Measurements from ENCODE around the gene ARX.

ARX gene

GRCh38 chrX:24963823-24964222 is 51.9 kb downstream of the ARX start:
- Histone ChIP-seq H2AFZ (ENCODE audit: low read length) (no peak overlapping the region), H4K20me1 (ENCODE audit: insufficient read depth, low read length) (no peaks in the 10 kb centered on the region), H3K9ac (ENCODE audit: low read length) (no peak overlapping the region), H3K4me3 (ENCODE audit: low read depth, low read length, poor library complexity, severe bottlenecking) (no peak overlapping the region), H3F3A (ENCODE audit: insufficient read depth, low read length) (no peaks in the 10 kb centered on the region), H3K27me3 (ENCODE audit: insufficient read depth, low read length) (no peaks in the 10 kb centered on the region), H3K9me3 (ENCODE audit: low read length) (no peaks in the 10 kb centered on the region), H3K36me3 (ENCODE audit: insufficient read depth, low read length) (no peaks in the 10 kb centered on the region), H3K9me2 (ENCODE audit: low read depth, low read length) (no peaks in the 10 kb centered on the region), H3K27ac (ENCODE audit: low read depth, low read length, poor library complexity, severe bottlenecking) (no peak overlapping the region), H3K4me1 (ENCODE audit: insufficient read depth, low read length, severe bottlenecking) (no peaks in the 10 kb centered on the region), H3K79me2 (ENCODE audit: insufficient read depth, low read length) (no peaks in the 10 kb centered on the region), H3K4me2 (ENCODE audit: low read length) (no peak overlapping the region)
- TF ChIP-seq, protein P1, sequence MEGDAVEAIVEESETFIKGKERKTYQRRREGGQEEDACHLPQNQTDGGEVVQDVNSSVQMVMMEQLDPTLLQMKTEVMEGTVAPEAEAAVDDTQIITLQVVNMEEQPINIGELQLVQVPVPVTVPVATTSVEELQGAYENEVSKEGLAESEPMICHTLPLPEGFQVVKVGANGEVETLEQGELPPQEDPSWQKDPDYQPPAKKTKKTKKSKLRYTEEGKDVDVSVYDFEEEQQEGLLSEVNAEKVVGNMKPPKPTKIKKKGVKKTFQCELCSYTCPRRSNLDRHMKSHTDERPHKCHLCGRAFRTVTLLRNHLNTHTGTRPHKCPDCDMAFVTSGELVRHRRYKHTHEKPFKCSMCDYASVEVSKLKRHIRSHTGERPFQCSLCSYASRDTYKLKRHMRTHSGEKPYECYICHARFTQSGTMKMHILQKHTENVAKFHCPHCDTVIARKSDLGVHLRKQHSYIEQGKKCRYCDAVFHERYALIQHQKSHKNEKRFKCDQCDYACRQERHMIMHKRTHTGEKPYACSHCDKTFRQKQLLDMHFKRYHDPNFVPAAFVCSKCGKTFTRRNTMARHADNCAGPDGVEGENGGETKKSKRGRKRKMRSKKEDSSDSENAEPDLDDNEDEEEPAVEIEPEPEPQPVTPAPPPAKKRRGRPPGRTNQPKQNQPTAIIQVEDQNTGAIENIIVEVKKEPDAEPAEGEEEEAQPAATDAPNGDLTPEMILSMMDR (IDR thresholded peaks at IDR 0.05; ENCODE audit: low read length), result no peak
- no peak for TF ChIP-seq EZH2 (IDR thresholded peaks at IDR 0.05; ENCODE audit: borderline replicate concordance, low read length)

DNA sequence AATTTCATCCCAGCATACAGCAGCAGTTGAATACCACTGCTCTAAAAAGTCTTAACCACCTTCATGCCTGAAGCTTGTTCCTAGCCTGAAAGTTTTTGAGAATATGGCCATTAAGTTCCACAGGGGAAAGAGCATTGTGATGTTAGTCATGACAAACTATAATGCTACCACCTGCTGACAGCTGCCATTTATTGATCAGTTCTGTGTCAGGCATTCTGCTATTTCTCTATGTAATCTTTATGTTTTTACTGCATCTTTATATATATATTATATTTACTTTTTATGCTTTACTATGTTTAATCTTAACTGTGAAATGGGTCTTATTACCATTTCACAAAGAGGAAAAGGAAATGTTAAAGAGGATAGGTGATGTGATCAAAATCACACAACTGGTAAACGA is 54.0 kb downstream of the ARX start:
- TF ChIP-seq, protein P1 (IDR thresholded peaks at IDR 0.05; ENCODE audit: low read length), result no peak
- no peak for TF ChIP-seq EZH2 (IDR thresholded peaks at IDR 0.05; ENCODE audit: borderline replicate concordance, low read length)
- no peak overlapping the region for H3K4me2 ChIP-seq (ENCODE audit: low read length)

GRCh38 chrX:24956828-24957227 is 58.9 kb downstream of the ARX start:
- H3K36me3 ChIP-seq (ENCODE audit: insufficient read depth, low read length), result no peaks in the 10 kb centered on the region
- H3K27ac ChIP-seq (ENCODE audit: low read depth, low read length, poor library complexity, severe bottlenecking), result no peak overlapping the region
- H2AFZ ChIP-seq (ENCODE audit: low read length), result no peak overlapping the region
- H3K9ac ChIP-seq (ENCODE audit: low read length), result no peak overlapping the region
- H3K79me2 ChIP-seq (ENCODE audit: insufficient read depth, low read length), result no peaks in the 10 kb centered on the region
- no peak overlapping the region for H3K4me3 ChIP-seq (ENCODE audit: low read depth, low read length, poor library complexity, severe bottlenecking)
- H3K4me1 ChIP-seq (ENCODE audit: insufficient read depth, low read length, severe bottlenecking), result no peaks in the 10 kb centered on the region
- H3K4me2 ChIP-seq (ENCODE audit: low read length), result no peak overlapping the region
- TF ChIP-seq, protein P1 (IDR thresholded peaks at IDR 0.05; ENCODE audit: low read length), result no peak
- no peak for TF ChIP-seq EZH2 (IDR thresholded peaks at IDR 0.05; ENCODE audit: borderline replicate concordance, low read length)
- no peaks in the 10 kb centered on the region for H3K9me2 ChIP-seq (ENCODE audit: low read depth, low read length)
- no peaks in the 10 kb centered on the region for H3K27me3 ChIP-seq (ENCODE audit: insufficient read depth, low read length)
- no peaks in the 10 kb centered on the region for H4K20me1 ChIP-seq (ENCODE audit: insufficient read depth, low read length)
- H3K9me3 ChIP-seq (ENCODE audit: low read length), result no peaks in the 10 kb centered on the region
- no peaks in the 10 kb centered on the region for H3F3A ChIP-seq (ENCODE audit: insufficient read depth, low read length)

More for the DNA sequence above, 54.0 kb downstream of the ARX start:
- Histone ChIP-seq H3K4me3 (ENCODE audit: low read depth, low read length, poor library complexity, severe bottlenecking) (no peak overlapping the region), H3K9me3 (ENCODE audit: low read length) (no peaks in the 10 kb centered on the region), H3F3A (ENCODE audit: insufficient read depth, low read length) (no peaks in the 10 kb centered on the region), H2AFZ (ENCODE audit: low read length) (no peak overlapping the region), H3K4me1 (ENCODE audit: insufficient read depth, low read length, severe bottlenecking) (no peaks in the 10 kb centered on the region), H3K27ac (ENCODE audit: low read depth, low read length, poor library complexity, severe bottlenecking) (no peak overlapping the region), H3K79me2 (ENCODE audit: insufficient read depth, low read length) (no peaks in the 10 kb centered on the region), H3K36me3 (ENCODE audit: insufficient read depth, low read length) (no peaks in the 10 kb centered on the region), H4K20me1 (ENCODE audit: insufficient read depth, low read length) (no peaks in the 10 kb centered on the region), H3K9me2 (ENCODE audit: low read depth, low read length) (no peaks in the 10 kb centered on the region), H3K9ac (ENCODE audit: low read length) (no peak overlapping the region), H3K27me3 (ENCODE audit: insufficient read depth, low read length) (no peaks in the 10 kb centered on the region)

Measured in OCI-LY1 (cell line).